Fibroblast of skin of scalp (primary cell): Measurements from ENCODE around the gene PLXDC2.

Experiments used
- DNase-seq: peaks from one replicate; pipeline ENCODE4 v3.0.0-alpha.2; 2013

PLXDC2 gene

GRCh38 chr10:20048161-20048560 lies 231.9 kb downstream of the PLXDC2 start:
- DNase-seq, result no peak

- no peak for DNase-seq
Measured at GRCh38 chr10:20058135-20058534, 241.9 kb downstream of the PLXDC2 start.

DNA sequence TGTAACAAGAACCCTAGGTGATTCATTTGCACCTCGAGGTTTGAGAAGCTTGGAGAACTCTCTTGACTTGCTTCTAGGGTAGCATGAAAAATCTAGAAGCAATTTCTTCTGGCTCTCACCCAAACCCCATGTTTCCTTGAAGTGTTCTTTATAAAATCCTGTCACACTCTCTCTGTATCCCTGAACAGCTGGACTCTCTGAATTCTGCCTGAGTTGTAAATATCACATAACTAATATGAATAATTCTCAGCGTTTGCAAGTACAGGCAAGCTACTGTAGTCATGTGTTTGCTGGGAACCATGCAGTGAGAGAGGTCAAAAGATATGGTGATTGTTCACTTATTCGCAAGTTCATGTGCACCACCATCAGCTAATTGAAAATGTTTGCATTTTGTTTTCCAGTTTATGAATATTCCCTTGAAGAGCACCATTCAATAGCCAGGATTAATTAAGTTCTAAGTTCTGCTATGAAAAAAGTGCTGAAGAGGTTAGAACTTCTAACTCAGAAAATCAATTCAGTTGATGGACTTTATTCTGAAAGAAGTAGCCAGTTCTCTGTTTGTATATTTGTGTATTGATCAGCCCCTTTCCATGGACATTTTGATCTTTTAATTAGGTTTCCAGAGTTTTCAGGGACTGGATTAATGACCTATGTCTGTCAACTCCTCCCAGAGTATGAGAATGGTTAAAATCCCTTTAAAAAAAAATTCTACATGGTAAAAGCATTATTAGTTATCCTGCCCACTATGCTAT lies 243.0 kb downstream of the PLXDC2 start:
- DNase-seq, result peak; percentile 2

DNA sequence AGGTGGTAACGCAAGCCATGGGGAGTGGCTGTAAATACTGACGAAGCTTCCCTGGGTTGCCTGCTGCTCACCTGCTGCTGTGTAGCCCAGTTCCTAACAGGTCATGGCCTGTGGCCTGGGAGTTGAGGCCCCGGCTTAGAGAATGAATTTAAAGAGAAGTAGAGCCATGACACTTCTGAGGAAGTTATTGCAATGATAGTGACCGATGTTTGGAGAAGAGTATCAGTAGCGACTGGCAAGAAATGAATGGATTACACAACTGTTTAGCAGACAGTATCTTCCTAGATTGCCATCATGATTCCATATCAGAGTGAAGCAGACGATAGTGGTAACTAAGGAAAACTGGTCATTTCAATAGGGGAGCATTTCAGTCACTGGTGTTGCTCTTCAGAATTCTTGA lies 249.6 kb downstream of the PLXDC2 start:
- no peak for DNase-seq

DNA sequence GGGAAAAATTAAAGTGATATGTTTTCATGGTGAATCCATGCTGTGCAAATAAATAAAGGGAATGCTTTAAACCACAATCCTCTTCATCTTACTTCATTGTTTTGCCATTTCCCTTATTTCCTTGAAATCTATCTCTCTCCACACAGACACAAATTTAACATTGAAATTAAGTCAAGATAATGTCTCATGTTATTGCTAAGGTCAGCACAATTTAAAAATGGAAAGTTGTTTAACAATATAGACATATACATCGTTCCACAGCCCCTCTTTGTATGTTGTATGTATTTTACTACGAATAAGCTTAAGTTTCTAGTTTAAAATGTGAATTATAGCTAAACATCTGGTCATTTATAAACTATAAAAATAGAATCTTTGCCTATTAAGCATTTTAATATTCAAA lies 256.9 kb downstream of the PLXDC2 start:
- DNase-seq, result no peak

DNA sequence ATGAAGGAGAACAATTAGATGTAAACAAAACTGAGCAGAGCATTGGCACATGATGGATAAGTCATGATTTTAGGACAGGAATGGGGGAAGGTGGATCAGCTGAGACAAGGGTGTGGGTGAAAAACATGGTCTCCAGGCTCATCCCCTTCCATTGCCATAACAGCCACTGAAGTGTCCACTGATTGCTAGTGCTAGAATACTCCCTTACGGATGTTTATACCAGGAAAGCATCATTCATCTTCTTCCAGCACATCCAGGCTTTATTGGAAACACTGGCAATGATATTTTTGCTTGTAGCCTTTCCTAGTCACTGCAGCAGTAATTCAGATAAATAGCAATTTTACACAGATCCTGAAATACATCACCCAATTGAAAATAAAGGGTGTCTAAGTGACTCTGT lies 259.5 kb downstream of the PLXDC2 start:
- no peak for DNase-seq

GRCh38 chr10:20084451-20084850 lies 268.2 kb downstream of the PLXDC2 start:
- no peak for DNase-seq

DNA sequence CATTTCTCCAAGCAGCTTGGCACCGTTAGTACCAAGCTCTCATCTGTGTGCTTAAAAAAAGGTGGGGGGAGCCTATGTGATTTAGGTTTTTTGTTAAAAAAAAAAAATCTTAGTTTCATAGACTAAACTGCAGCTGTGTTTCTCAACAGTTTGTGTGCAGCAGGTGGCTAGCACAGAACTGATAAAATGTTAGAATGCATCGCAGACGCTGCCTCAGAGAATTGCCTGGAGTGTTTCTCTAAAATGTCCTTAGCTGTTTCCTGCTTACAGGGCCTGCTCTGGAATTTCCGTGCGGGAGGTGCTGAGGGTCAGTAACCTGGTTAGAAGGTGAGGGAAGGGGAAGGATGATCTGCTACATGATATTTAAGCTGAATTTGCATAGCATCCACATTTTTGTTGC lies 268.9 kb downstream of the PLXDC2 start:
- DNase-seq, result no peak

DNA sequence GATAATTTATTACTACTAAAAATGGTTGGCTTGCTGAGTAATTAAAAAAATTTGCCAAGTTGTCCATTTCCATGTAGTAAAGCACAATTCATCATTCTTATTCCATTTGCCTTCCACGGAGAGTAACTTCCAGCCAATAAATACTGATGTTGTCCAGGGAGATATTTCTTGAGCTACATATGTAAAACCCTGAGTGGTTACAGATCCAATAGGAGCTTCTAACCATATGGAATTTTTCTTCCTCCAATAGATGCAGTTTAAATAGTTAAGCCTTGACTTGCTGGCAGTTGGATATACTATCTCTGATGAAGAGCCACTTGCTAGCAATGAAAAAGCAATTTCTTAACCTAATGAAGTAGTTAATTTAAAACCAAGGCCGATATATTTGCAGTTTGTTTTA lies 271.1 kb downstream of the PLXDC2 start:
- no peak for DNase-seq

GRCh38 chr10:20088061-20088701 lies 271.9 kb downstream of the PLXDC2 start:
- DNase-seq, result no peak

GRCh38 chr10:20089879-20090278 lies 273.6 kb downstream of the PLXDC2 start:
- no peak for DNase-seq

GRCh38 chr10:20090831-20091230 lies 274.6 kb downstream of the PLXDC2 start:
- DNase-seq, result no peak

DNA sequence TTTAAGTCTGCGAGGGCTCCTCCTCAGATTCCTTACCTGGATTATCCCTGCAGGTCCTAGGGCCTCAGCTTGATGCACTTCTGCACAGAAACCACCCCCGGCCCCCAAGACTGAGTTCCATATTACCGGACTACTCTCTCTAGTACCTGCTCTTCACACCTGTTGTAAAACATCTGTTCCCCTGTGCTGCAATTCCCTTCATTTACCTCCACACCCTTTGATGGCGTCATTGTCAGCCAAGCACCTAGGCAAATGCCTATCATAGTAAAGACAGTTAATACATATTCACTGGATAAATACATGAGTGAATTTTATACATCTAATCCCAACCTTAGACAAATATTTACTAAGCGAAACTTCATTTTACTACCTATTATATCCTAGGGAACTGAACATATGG lies 275.5 kb downstream of the PLXDC2 start:
- DNase-seq, result no peak

GRCh38 chr10:20093600-20093999 lies 277.4 kb downstream of the PLXDC2 start:
- no peak for DNase-seq

DNA sequence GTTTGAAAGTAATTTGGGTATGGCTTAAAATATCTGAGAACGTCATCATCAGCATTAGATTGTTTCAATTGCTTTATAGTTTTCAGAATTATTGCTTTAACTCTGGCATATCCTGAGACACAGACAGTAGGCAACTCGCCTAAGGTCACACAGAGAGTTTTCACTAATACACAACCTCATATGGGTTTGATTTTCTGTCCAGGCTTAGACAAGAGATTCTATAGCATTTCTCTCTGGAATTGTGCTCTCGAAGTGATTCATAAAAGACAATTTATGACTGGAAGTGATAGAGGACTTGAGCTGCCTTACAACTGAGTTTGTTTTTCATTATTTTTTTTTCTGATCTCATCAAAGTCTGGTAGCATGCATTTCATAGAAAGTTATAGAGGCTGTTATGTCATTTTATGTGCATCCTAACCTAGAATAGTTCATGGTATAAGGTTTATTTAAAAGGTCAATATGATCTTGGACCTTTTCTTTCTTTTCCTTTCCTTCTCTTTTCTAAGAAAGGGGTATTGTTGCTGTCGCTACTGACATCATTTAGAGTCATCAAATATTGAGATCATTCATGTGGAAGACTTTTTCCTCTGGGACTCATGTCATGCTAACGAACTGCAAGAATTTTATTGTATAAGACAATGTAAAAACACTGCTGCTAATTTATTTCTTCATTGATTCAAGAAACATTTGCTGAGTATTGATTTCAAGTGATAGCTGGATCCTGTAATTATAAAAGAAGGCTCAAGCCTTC lies 278.2 kb downstream of the PLXDC2 start:
- DNase-seq, result peak; percentile 2

DNA sequence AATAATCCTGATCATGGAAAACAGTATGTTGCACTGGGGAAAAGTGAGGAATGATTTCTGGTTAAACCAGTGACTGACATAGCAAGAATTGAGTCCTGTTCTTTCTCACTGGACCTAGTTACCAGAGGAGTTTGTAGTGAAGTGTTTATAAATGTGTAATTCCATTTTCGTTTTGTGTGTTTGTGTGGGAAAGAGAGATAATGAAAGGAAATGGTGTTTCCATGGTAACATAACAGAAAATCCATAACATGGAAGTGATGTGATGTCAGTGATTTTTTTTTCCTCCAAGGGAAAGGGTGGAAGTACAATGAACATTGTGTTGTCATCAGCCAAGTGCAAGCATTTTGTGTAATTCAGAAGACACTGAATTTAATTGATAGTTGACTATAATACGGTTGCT lies 283.9 kb downstream of the PLXDC2 start:
- DNase-seq, result peak; percentile 14

- no peak for DNase-seq
Measured at GRCh38 chr10:20105236-20105635, 289.0 kb downstream of the PLXDC2 start.

- DNase-seq, result peak; percentile 58
Measured at GRCh38 chr10:20105931-20106330, 289.7 kb downstream of the PLXDC2 start.

GRCh38 chr10:20108021-20108420 lies 291.8 kb downstream of the PLXDC2 start:
- DNase-seq, result no peak

DNA sequence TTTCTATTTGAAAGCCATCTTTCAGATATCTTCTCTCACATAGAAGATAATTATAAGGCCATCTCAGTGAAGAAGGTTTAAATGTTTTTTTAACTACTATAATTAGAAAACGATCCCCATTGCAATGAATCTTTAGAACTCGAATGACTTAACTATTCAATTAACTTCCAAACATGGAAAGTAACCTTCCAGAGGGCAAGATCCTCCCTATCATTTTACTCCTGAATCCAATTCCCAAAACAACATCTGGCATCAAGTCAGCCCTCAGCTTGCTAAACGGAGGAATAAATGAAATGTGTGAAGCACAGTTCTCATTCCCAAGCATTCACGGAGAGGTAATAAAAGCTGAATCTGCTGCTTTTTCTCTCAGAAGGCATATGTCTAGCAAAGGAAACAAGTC lies 293.4 kb downstream of the PLXDC2 start:
- no peak for DNase-seq

DNA sequence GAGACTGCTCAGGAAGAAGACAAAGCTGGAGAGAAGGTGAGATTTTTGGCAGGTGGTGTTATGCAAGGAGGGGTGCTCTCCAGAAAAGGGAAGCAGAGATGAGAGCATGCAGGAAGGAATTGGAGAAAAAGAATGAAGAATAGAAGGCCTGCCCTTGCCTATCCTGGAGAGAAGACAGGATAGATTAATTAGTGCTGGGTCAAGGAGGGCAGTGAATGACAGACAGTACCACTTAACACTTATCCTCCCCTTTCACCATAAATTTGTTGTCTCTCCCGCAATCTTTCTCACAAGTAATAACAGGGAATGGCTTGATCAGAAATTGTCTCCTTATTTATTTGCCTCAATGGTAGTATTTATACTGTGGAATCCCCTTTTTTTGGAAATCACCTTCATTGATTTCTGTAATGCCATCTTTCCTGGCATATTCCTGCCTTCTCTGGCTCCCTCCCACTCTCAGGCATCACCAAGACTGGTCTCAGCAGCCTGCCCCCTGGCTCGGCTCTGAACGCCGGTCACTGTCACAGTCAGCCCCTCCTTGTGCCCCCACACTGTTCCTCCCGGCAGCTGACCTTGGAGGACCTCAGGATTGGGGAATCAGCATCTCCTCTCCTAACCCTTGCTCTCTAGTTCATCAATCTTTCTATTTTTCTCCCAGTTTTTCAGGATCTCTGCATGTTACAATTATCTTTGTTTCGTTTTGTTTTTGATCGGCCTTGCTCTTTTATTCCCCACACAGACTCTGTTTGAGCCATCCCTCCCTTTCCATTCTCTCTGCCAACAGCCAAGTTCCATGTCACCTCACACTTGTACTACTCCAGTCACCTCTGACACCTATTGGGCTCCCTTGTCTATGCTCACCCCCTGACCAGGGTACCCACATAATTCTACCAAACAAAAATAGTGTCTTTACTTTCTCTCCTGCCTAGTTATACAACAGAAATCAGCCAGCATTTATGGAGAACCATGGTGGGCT lies 294.2 kb downstream of the PLXDC2 start:
- no peak for DNase-seq

GRCh38 chr10:20114179-20114578 lies 297.9 kb downstream of the PLXDC2 start:
- no peak for DNase-seq

GRCh38 chr10:20115894-20116293 lies 299.7 kb downstream of the PLXDC2 start:
- DNase-seq, result no peak
